Keratinocyte (primary cell): ENCODE data around the gene ZBTB45.

Experiments used
- EZH2 ChIP-seq: IDR thresholded peaks from one replicate; pipeline ENCODE4 v1.6.1; 2012; ENCODE audit warnings: inconsistent platforms, mild to moderate bottlenecking, low read length, moderate library complexity
- TF ChIP-seq, protein P1 (sequence below), 3 experiments: IDR thresholded peaks in 1 of 3; conservative IDR thresholded peaks in 1 of 3; optimal IDR thresholded peaks in 1 of 3; 2 replicates in 2 of 3; 3 replicates in 1 of 3; pipeline versions ENCODE3 to v1.5.1; 2011; ENCODE audit warnings: low read length in 3 of 3, mild to moderate bottlenecking in 3 of 3, moderate library complexity in 2 of 3, control low read depth in 1 of 3, inconsistent platforms in 1 of 3; ENCODE audit not compliant: insufficient read depth in 2 of 3; ENCODE audit errors: extremely low read depth in 1 of 3

DNA sequence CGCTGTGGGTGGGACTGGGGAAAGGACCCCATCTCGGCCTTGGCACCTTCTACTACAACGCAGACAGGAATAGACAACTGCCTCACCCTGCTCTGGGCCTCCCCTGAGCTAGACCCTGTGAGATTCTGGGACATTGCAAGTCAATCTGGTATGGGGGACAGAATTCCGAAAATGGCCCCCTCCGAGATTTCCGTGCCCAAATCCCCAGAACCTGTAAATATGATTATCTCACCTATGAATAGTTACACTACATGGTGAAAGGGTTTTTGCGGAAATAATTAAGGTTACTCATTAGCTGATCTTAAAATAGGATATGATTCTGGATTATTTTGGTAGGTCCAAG is 618 bp upstream of the ZBTB45 start:
- TF ChIP-seq, protein P1, sequence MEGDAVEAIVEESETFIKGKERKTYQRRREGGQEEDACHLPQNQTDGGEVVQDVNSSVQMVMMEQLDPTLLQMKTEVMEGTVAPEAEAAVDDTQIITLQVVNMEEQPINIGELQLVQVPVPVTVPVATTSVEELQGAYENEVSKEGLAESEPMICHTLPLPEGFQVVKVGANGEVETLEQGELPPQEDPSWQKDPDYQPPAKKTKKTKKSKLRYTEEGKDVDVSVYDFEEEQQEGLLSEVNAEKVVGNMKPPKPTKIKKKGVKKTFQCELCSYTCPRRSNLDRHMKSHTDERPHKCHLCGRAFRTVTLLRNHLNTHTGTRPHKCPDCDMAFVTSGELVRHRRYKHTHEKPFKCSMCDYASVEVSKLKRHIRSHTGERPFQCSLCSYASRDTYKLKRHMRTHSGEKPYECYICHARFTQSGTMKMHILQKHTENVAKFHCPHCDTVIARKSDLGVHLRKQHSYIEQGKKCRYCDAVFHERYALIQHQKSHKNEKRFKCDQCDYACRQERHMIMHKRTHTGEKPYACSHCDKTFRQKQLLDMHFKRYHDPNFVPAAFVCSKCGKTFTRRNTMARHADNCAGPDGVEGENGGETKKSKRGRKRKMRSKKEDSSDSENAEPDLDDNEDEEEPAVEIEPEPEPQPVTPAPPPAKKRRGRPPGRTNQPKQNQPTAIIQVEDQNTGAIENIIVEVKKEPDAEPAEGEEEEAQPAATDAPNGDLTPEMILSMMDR (optimal IDR thresholded peaks at IDR 0.05 in 1 of 3, IDR thresholded peaks at IDR 0.05 in 1 of 3, conservative IDR thresholded peaks at IDR 0.05 in 1 of 3; ENCODE audit: extremely low read depth in 1 of 3, insufficient read depth in 2 of 3, low read length in 3 of 3) = no peak
- TF ChIP-seq EZH2 = no peak
